ENCODE results near the gene CACNA1F.

GRCh38 chrX:49269767-49270248 lies 36.7 kb upstream of the CACNA1F start, which contains the start of gene PPP1R3F:
- TF ChIP-seq CTCF (IDR thresholded peaks at IDR 0.05; ENCODE audit: insufficient read depth, low read length) = no peak
- TF ChIP-seq SPI1 (IDR thresholded peaks at IDR 0.05; ENCODE audit: borderline replicate concordance, low read depth) = no peak
- TF ChIP-seq, protein P1, sequence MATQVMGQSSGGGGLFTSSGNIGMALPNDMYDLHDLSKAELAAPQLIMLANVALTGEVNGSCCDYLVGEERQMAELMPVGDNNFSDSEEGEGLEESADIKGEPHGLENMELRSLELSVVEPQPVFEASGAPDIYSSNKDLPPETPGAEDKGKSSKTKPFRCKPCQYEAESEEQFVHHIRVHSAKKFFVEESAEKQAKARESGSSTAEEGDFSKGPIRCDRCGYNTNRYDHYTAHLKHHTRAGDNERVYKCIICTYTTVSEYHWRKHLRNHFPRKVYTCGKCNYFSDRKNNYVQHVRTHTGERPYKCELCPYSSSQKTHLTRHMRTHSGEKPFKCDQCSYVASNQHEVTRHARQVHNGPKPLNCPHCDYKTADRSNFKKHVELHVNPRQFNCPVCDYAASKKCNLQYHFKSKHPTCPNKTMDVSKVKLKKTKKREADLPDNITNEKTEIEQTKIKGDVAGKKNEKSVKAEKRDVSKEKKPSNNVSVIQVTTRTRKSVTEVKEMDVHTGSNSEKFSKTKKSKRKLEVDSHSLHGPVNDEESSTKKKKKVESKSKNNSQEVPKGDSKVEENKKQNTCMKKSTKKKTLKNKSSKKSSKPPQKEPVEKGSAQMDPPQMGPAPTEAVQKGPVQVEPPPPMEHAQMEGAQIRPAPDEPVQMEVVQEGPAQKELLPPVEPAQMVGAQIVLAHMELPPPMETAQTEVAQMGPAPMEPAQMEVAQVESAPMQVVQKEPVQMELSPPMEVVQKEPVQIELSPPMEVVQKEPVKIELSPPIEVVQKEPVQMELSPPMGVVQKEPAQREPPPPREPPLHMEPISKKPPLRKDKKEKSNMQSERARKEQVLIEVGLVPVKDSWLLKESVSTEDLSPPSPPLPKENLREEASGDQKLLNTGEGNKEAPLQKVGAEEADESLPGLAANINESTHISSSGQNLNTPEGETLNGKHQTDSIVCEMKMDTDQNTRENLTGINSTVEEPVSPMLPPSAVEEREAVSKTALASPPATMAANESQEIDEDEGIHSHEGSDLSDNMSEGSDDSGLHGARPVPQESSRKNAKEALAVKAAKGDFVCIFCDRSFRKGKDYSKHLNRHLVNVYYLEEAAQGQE (IDR thresholded peaks at IDR 0.05; ENCODE audit: insufficient replicate concordance, low read depth) = no peak
- no peak; the same call in 1 of the 2 replicates for TF ChIP-seq POLR2AphosphoS5 (IDR thresholded peaks at IDR 0.05; ENCODE audit: low read depth)
- TF ChIP-seq GABPA (IDR thresholded peaks at IDR 0.05; ENCODE audit: low read depth) = no peak

Data from HL-60 (cell line).